Pancreas (tissue), 10 donors: Measurements from ENCODE around the gene CASP4. TPM values are rescaled to one million over a fixed set of nuclear protein-coding genes. Genes with fewer than 3 reads are reported as not detected.
A peak's percentile ranks its signal among the peaks of the same experiment; 100 is the strongest.
"Not testable (repeated sequence)": the region's sequence is repeated elsewhere in the genome, so short reads cannot be mapped to it uniquely, and the experiment has no call there.

Experiments
- ATAC-seq, 4 donors: fragments of 200-7000 bp; cut with Tn5 transposase; one replicate each; pipeline versions ENCODE4 v1.8.0 to v1.9.1; 2020; ENCODE audit warnings: mild to moderate bottlenecking in 4 of 4, moderate library complexity in 4 of 4
- DNase-seq, 6 donors: peaks; one replicate each; pipeline ENCODE4 v3.0.0-alpha.2; 2020
- FAIRE-seq: peaks from 2 replicates; lab custom pipeline; 2012; peaks lifted over from hg19 to GRCh38; lab: Jason Lieb, UNC
- H3K27ac ChIP-seq, 4 donors: fragments of 200-600 bp; sonication (generic); 1 replicate in 3 of 4; 2 replicates in 1 of 4; pipeline versions ENCODE4 v1.5.0 to v1.8.0; 2020
- H3K27me3 ChIP-seq, 4 donors: fragments of 200-600 bp; one replicate each; pipeline ENCODE4 v1.8.0; 2021
- H3K36me3 ChIP-seq, 3 donors: fragments of 200-600 bp; sonication (generic) in 1 of 3; one replicate each; pipeline versions ENCODE4 v1.5.0 to v1.8.0; 2020 to 2021
- H3K4me1 ChIP-seq, 3 donors: fragments of 200-600 bp; one replicate each; pipeline ENCODE4 v1.8.0; 2021
- H3K4me3 ChIP-seq, 4 donors: fragments of 200-600 bp; sonication (generic) in 2 of 4; one replicate each; pipeline versions ENCODE4 v1.5.0 to v1.8.0; 2020 to 2021
- H3K9me3 ChIP-seq, 4 donors: fragments of 200-600 bp; one replicate each; pipeline ENCODE4 v1.8.0; 2021
- WGBS, 2 donors: extraction: QIAGEN DNeasy Blood & Tissue Kit; methylation state at CpG; one replicate each; pipeline ENCODE4 v1.1.7; 2013; 5-methylcytosine and 5-hydroxymethylcytosine counted together
- intact Hi-C, 3 donors: fragments of 100-400 bp; cut with DNase I; formaldehyde crosslinking; loops; one replicate each; pipeline versions ENCODE4 v1.11.1 to v1.14.2; 2022
- polyA plus RNA-seq, 2 donors: library from polyadenylated mRNA; stranded (reverse); fragments of 200-250 nt; gene quantifications; one replicate each; pipeline ENCODE4 v1.2.3, GENCODE V29; 2013
- total RNA-seq, 6 donors: library from RNA; stranded (reverse); fragmentation: NEBNext Ultra II Directional in 4 of 6; extraction: Animal tissue kit (Norgen Biotek cat#: 25700) in 4 of 6; gene quantifications; one replicate each; pipeline versions ENCODE4 v1.2.1 to v1.2.4, GENCODE V29; 2021 to 2023
- TF ChIP-seq, protein P1 (sequence below), 4 donors: fragments of 200-600 bp; sonication (generic) in 3 of 4; IDR thresholded peaks; one replicate each; pipeline versions ENCODE4 v1.5.0 to v1.8.0; 2021; ENCODE audit warnings: antibody characterized with exemption in 4 of 4
- donor health status: healthy with polysubstance abuse.
- donor health status: DM: no; HTN: no; CAD: no; lungs with moderate emphysema.
- donor health status: DM: no; HTN: no; CAD: no.
- donor health status: control.
- donor health status: control.
- donor health status: Bipolar disorder and iron deficiency.
- donor health status: DM: yes; HTN: yes; CAD: no.
- donor health status: DM: no; HTN: no; CAD: no.
- donor health status: DM: no; HTN: no; CAD: no.
- donor health status: DM: yes; HTN: yes; CAD: no.

The CASP4 gene
- total and polyA plus RNA-seq, 8 donors: 29.7 to 60.8 (median 42.6) TPM

DNA sequence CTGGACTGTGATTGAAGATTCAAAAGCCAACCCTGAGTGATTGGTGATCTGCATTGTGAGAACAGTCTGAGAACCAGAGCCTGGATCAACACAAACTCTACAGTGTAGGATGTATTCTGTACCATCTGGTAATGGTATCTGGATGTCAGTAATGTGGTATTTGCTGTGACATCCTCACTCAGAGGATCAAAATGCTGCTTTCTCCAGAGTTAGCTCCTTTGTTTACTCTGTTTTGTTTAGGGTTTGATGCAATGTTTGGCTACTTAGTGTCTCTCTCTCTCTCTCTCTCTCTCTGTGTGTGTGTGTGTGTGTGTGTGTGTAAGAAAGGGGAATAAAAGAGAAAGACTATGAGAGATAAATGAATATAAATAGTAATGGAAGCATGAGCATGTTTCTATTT is 24.3 kb downstream of the CASP4 start:
- H3K27me3 ChIP-seq: no peaks in the 10 kb centered on the region
- H3K27ac ChIP-seq: no peak overlapping the region
- DNase-seq (no peak), FAIRE-seq (no peak), ATAC-seq (no peak)
- no peak overlapping the region for H3K4me3 ChIP-seq
- intact Hi-C loops: no loop called here
- TF ChIP-seq, protein P1, sequence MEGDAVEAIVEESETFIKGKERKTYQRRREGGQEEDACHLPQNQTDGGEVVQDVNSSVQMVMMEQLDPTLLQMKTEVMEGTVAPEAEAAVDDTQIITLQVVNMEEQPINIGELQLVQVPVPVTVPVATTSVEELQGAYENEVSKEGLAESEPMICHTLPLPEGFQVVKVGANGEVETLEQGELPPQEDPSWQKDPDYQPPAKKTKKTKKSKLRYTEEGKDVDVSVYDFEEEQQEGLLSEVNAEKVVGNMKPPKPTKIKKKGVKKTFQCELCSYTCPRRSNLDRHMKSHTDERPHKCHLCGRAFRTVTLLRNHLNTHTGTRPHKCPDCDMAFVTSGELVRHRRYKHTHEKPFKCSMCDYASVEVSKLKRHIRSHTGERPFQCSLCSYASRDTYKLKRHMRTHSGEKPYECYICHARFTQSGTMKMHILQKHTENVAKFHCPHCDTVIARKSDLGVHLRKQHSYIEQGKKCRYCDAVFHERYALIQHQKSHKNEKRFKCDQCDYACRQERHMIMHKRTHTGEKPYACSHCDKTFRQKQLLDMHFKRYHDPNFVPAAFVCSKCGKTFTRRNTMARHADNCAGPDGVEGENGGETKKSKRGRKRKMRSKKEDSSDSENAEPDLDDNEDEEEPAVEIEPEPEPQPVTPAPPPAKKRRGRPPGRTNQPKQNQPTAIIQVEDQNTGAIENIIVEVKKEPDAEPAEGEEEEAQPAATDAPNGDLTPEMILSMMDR (IDR thresholded peaks at IDR 0.05): no peak
- H3K4me1 ChIP-seq: no peaks in the 10 kb centered on the region
- no peaks in the 10 kb centered on the region for H3K9me3 ChIP-seq
- H3K36me3 ChIP-seq: peaks cover 0 to 21% (median 14%) of the 10 kb centered on the region in 3 donors

- TF ChIP-seq, protein P1 (IDR thresholded peaks at IDR 0.05): no peak
- H3K27me3 ChIP-seq: no peaks in the 10 kb centered on the region
- H3K36me3 ChIP-seq: peaks cover 0 to 16% (median 11%) of the 10 kb centered on the region in 3 donors
- no peaks in the 10 kb centered on the region for H3K4me1 ChIP-seq
- intact Hi-C loops: no loop called here
- ATAC-seq: no peak
- H3K27ac ChIP-seq: no peak overlapping the region
- FAIRE-seq: no peak
- peak overlapping the region in 1 of 4 donors; percentile 1 for H3K4me3 ChIP-seq
- no peak for DNase-seq
- H3K9me3 ChIP-seq: no peaks in the 10 kb centered on the region
- WGBS, 2 donors: 39 to 41% methylated on average over 2 of the region's 2 CpGs
These were observed 24.8 kb downstream of the CASP4 start for GRCh38 chr11:104943561-104943960.

DNA sequence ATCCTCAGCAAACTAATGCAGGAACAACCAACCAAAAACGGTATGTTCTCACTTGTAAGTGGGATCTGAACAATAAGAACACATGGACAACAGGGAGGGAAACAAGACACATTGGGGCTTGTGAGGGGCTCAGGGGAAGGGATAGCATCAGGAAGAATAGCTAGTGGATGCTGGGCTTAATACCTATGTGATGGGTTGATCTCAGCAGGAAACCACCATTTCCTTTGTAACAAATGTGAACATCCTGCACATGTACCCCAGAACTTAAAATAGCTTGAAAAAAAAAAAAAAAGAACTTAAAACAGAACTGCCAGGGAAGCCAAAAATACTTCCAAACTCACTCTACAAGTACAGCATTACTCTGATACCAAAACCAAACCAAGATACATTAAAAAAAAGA is 33.8 kb downstream of the CASP4 start:
- intact Hi-C loops: no loop called here
- FAIRE-seq (no peak), DNase-seq (no peak), ATAC-seq (no peak)
- Histone ChIP-seq H3K36me3 (no peaks in the 10 kb centered on the region), H3K9me3 (no peaks in the 10 kb centered on the region), H3K27ac (no peak overlapping the region), H3K4me1 (no peaks in the 10 kb centered on the region), H3K4me3 (no peak overlapping the region), H3K27me3 (no peaks in the 10 kb centered on the region)
- 43 to 58% methylated on average over 1 of the region's 1 CpG for WGBS, 2 donors
- TF ChIP-seq, protein P1 (IDR thresholded peaks at IDR 0.05): no peak

DNA sequence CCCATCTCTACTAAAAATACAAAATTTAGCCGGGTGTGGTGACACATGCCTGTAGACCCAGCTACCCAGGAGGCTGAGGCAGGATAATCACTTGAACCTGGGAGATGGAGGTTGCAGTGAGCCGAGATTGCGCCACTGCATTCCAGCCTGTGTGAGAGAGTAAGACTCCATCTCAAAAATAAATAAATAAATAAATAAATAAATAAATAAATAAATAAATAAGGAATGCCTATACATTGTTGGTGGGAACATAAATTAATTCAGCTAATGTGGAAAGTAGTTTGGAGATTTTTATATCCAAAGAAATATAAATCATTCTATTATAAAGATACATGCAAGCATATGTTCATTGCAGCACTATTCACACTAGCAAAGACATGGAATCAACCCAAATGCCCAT is 34.3 kb downstream of the CASP4 start:
- H3K27ac ChIP-seq, H3K36me3 ChIP-seq, FAIRE-seq, DNase-seq, intact Hi-C loops, ATAC-seq, H3K9me3 ChIP-seq, H3K4me1 ChIP-seq, H3K4me3 ChIP-seq, H3K27me3 ChIP-seq: not testable (repeated sequence)
- 87 to 92% methylated on average over 3 of the region's 3 CpGs for WGBS, 2 donors

DNA sequence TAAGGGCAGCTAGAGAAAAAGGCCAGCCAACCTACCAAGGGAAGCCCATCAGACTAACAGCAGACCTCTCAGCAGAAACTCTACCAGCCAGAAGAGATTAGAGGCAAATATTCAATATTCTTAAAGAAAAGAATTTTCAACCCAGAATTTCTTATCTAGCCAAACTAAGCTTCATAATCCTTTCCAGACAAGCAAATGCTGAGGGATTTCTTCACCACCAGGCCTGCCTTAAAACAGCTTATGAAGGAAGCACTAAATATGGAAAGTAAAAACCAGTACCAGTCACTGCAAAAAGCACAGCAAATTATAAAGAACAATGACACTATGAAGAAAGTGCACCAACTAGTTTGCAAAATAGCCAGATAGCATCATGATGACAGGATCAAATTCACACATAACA is 39.6 kb downstream of the CASP4 start:
- Histone ChIP-seq H3K4me3 (no peak overlapping the region), H3K36me3 (no peaks in the 10 kb centered on the region), H3K27me3 (no peaks in the 10 kb centered on the region), H3K9me3 (no peaks in the 10 kb centered on the region), H3K4me1 (no peaks in the 10 kb centered on the region), H3K27ac (no peak overlapping the region)
- TF ChIP-seq, protein P1 (IDR thresholded peaks at IDR 0.05): no peak
- FAIRE-seq: no peak
- ATAC-seq: no peak
- DNase-seq: no peak
- intact Hi-C loops: no loop called here
